ENCODE measurements around the gene MS4A10.

DNA sequence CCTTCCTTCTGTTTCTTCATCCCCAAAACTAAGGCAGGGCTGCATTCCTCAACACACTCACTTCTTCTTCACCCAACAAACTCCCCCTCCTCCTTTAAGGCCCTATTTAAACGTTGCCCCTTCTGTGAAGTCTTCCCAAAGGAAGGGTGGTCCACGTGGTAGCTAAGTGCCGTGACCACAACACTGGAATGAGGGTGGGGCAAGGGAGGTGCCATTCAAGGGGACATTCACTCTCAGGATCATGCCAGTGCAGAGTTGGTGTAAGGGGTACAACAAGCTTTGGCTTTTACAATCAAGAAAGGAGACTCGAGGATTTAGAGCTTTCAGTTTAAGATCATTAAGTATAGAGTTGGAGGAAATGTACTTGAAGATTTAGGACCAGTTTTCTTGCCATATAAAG lies 8.0 kb upstream of the MS4A10 start:
- TF ChIP-seq EP300 (IDR thresholded peaks at IDR 0.05) (no peak), POLR2A (IDR thresholded peaks at IDR 0.05) (no peak)
- TF ChIP-seq, protein P1, sequence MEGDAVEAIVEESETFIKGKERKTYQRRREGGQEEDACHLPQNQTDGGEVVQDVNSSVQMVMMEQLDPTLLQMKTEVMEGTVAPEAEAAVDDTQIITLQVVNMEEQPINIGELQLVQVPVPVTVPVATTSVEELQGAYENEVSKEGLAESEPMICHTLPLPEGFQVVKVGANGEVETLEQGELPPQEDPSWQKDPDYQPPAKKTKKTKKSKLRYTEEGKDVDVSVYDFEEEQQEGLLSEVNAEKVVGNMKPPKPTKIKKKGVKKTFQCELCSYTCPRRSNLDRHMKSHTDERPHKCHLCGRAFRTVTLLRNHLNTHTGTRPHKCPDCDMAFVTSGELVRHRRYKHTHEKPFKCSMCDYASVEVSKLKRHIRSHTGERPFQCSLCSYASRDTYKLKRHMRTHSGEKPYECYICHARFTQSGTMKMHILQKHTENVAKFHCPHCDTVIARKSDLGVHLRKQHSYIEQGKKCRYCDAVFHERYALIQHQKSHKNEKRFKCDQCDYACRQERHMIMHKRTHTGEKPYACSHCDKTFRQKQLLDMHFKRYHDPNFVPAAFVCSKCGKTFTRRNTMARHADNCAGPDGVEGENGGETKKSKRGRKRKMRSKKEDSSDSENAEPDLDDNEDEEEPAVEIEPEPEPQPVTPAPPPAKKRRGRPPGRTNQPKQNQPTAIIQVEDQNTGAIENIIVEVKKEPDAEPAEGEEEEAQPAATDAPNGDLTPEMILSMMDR (IDR thresholded peaks at IDR 0.05), result no peak
